H9 (cell line): ENCODE results near the gene ZMAT3. TPM values are rescaled to one million over a fixed set of nuclear protein-coding genes. Genes with fewer than 3 reads are reported as not detected.

Experiments
- DNase-seq: peaks from one replicate; pipeline ENCODE4 v3.0.0-alpha.2; 2017
- H2AFZ ChIP-seq: one replicate; pipeline ENCODE4 v1.6.1; 2013; ENCODE audit warnings: mild to moderate bottlenecking, low read length, control low read depth, moderate library complexity
- H2AK5ac ChIP-seq: 2 replicates; pipeline ENCODE4 v1.6.1; 2013; ENCODE audit warnings: low read length, control low read depth, mixed read lengths; ENCODE audit not compliant: insufficient read length
- H2BK120ac ChIP-seq: one replicate; pipeline ENCODE4 v1.6.1; 2013; ENCODE audit warnings: low read depth, mild to moderate bottlenecking, low read length, control low read depth, inconsistent platforms; ENCODE audit not compliant: poor library complexity, severe bottlenecking
- H2BK12ac ChIP-seq: 2 replicates; pipeline ENCODE4 v1.6.1; 2013; ENCODE audit warnings: low read length, control low read depth, mixed read lengths, low read depth; ENCODE audit not compliant: insufficient read length
- H2BK15ac ChIP-seq: 2 replicates; pipeline ENCODE4 v1.6.1; 2013; ENCODE audit warnings: low read depth, low read length, control low read depth
- H2BK20ac ChIP-seq: one replicate; pipeline ENCODE4 v1.6.1; 2013; ENCODE audit warnings: low read depth, mild to moderate bottlenecking, low read length, control low read depth, inconsistent platforms; ENCODE audit not compliant: poor library complexity, severe bottlenecking
- H2BK5ac ChIP-seq: 2 replicates; pipeline ENCODE4 v1.6.1; 2013; ENCODE audit warnings: low read length, control low read depth, mixed read lengths; ENCODE audit not compliant: insufficient read length
- H3K14ac ChIP-seq: 2 replicates; pipeline ENCODE4 v1.6.1; 2013; ENCODE audit warnings: low read length, control low read depth; ENCODE audit not compliant: insufficient read depth
- H3K18ac ChIP-seq: 2 replicates; pipeline ENCODE4 v1.6.1; 2013; ENCODE audit warnings: low read depth, mild to moderate bottlenecking, mixed read lengths, low read length, control low read depth; ENCODE audit not compliant: insufficient read length
- H3K23ac ChIP-seq: 2 replicates; pipeline ENCODE4 v1.6.1; 2013; ENCODE audit warnings: low read length, control low read depth, mixed read lengths, low read depth; ENCODE audit not compliant: insufficient read length
- H3K23me2 ChIP-seq: 2 replicates; pipeline ENCODE4 v1.6.1; 2013; ENCODE audit warnings: low read depth, mild to moderate bottlenecking, mixed read lengths, low read length, control low read depth; ENCODE audit not compliant: insufficient read length, poor library complexity, severe bottlenecking
- H3K27ac ChIP-seq: 2 replicates; pipeline ENCODE4 v1.5.1; 2013; ENCODE audit warnings: low read length, control low read depth, mixed read lengths, low read depth; ENCODE audit not compliant: insufficient read length
- H3K27me3 ChIP-seq: 2 replicates; pipeline ENCODE4 v1.6.1; 2013; ENCODE audit warnings: low read length, control low read depth, inconsistent platforms; ENCODE audit not compliant: insufficient read depth
- H3K4ac ChIP-seq: 2 replicates; pipeline ENCODE4 v1.6.1; 2013; ENCODE audit warnings: low read depth, mild to moderate bottlenecking, control low read depth, inconsistent platforms, low read length, moderate library complexity
- H3K4me1 ChIP-seq: 2 replicates; pipeline ENCODE4 v1.6.1; 2013; ENCODE audit warnings: low read length, control low read depth, inconsistent platforms; ENCODE audit not compliant: insufficient read depth
- H3K4me2 ChIP-seq: 2 replicates; pipeline ENCODE4 v1.6.1; 2013; ENCODE audit warnings: low read length, control low read depth, mixed read lengths; ENCODE audit not compliant: insufficient read length, insufficient read depth
- H3K56ac ChIP-seq: 2 replicates; pipeline ENCODE4 v1.6.1; 2013; ENCODE audit warnings: low read depth, mild to moderate bottlenecking, mixed read lengths, low read length, control low read depth; ENCODE audit not compliant: insufficient read length
- H3K79me1 ChIP-seq: 2 replicates; pipeline ENCODE4 v1.6.1; 2013; ENCODE audit warnings: low read depth, mild to moderate bottlenecking, moderate library complexity, low read length, control low read depth, inconsistent platforms; ENCODE audit not compliant: insufficient read depth, poor library complexity, severe bottlenecking
- H3K79me2 ChIP-seq: 2 replicates; pipeline ENCODE4 v1.6.1; 2013; ENCODE audit warnings: low read length, control low read depth, inconsistent platforms; ENCODE audit not compliant: insufficient read depth
- H3K9ac ChIP-seq: 2 replicates; pipeline ENCODE4 v1.6.1; 2013; ENCODE audit warnings: low read length, control low read depth, mixed read lengths; ENCODE audit not compliant: insufficient read length; ENCODE audit errors: extremely low read depth
- H3K9me3 ChIP-seq: one replicate; pipeline ENCODE4 v1.6.1; 2013; ENCODE audit warnings: low read depth, low read length, inconsistent platforms; ENCODE audit not compliant: control insufficient read depth
- H3T11ph ChIP-seq: one replicate; pipeline ENCODE4 v1.6.1; 2013; ENCODE audit warnings: mild to moderate bottlenecking, low read length, control low read depth, inconsistent platforms
- H4K20me1 ChIP-seq: one replicate; pipeline ENCODE4 v1.6.1; 2013; ENCODE audit not compliant: control insufficient read depth, insufficient read length, insufficient read depth
- H4K5ac ChIP-seq: 2 replicates; pipeline ENCODE4 v1.6.1; 2013; ENCODE audit warnings: low read depth, mild to moderate bottlenecking, mixed read lengths, low read length, control low read depth; ENCODE audit not compliant: insufficient read length
- H4K8ac ChIP-seq: replicated peaks from 2 replicates; pipeline ENCODE4 v1.6.1; 2013; ENCODE audit warnings: low read length, control low read depth, mixed read lengths, low read depth; ENCODE audit not compliant: insufficient read length
- H4K91ac ChIP-seq: 2 replicates; pipeline ENCODE4 v1.6.1; 2013; ENCODE audit warnings: low read depth, mild to moderate bottlenecking, moderate library complexity, mixed read lengths, low read length, control low read depth; ENCODE audit not compliant: insufficient read length
- H3K27ac Mint-ChIP-seq, 3 experiments: 2 replicates in 2 of 3; 3 replicates in 1 of 3; pipeline ENCODE4 v1.8.0; 2020 to 2021; ENCODE audit warnings: mixed read lengths in 3 of 3, mild to moderate bottlenecking in 1 of 3, moderate library complexity in 1 of 3
- H3K27me3 Mint-ChIP-seq: 2 replicates; pipeline ENCODE4 v1.8.0; 2021; ENCODE audit warnings: low read depth, mild to moderate bottlenecking, moderate library complexity, mixed read lengths
- H3K36me3 Mint-ChIP-seq, 3 experiments: 2 replicates in 2 of 3; 3 replicates in 1 of 3; pipeline ENCODE4 v1.8.0; 2020 to 2021; ENCODE audit warnings: low read depth in 3 of 3, mixed read lengths in 3 of 3; ENCODE audit not compliant: insufficient read depth in 1 of 3
- H3K4me1 Mint-ChIP-seq, 2 experiments: 2 replicates each; pipeline ENCODE4 v1.8.0; 2020; ENCODE audit warnings: mixed read lengths in 2 of 2
- H3K4me3 Mint-ChIP-seq, 2 experiments: 2 replicates in 1 of 2; 3 replicates in 1 of 2; pipeline ENCODE4 v1.8.0; 2020 to 2021; ENCODE audit warnings: mild to moderate bottlenecking in 2 of 2, mixed read lengths in 2 of 2, moderate library complexity in 1 of 2
- H3K9me3 Mint-ChIP-seq, 2 experiments: 2 replicates in 1 of 2; 3 replicates in 1 of 2; pipeline ENCODE4 v1.8.0; 2020; ENCODE audit warnings: mild to moderate bottlenecking in 2 of 2, mixed read lengths in 2 of 2, moderate library complexity in 1 of 2
- WGBS: extraction: QIAGEN DNeasy Blood & Tissue Kit; methylation state at CpG from one replicate; pipeline ENCODE4 v1.1.7; 2013; ENCODE audit warnings: missing lambda C conversion rate, low lambda C conversion rate, mixed read lengths; ENCODE audit not compliant: insufficient read length; ENCODE audit errors: extremely low coverage; 5-methylcytosine and 5-hydroxymethylcytosine counted together
- total RNA-seq: library from RNA; stranded (reverse); gene quantifications from 2 replicates; pipeline ENCODE4 v1.2.1, GENCODE V29; 2021
- TF ChIP-seq, protein P1 (sequence below): fragments of 200-600 bp; sonication (generic); conservative IDR thresholded peaks from 3 replicates; pipeline ENCODE4 v1.8.0; 2021; ENCODE audit warnings: antibody characterized with exemption, mild to moderate bottlenecking

Gene ZMAT3
- total RNA-seq, 1 experiment from 2014 or later = 9.4 TPM

- DNase-seq = no peak
- H2BK15ac ChIP-seq = no peak overlapping the region
- H3K56ac ChIP-seq = no peak overlapping the region
- no peak overlapping the region; a peak in 1 of 7 replicates for H3K27ac Mint-ChIP-seq
- H2AK5ac ChIP-seq = no peak overlapping the region
- no peak overlapping the region for H2AFZ ChIP-seq
- no peak overlapping the region for H3K18ac ChIP-seq
- H2BK20ac ChIP-seq = no peak overlapping the region
- no peak overlapping the region for H2BK5ac ChIP-seq
- no CpG with 5 or more reads among the region's 3 CpGs for WGBS
- H3K4ac ChIP-seq = no peak overlapping the region
- H2BK120ac ChIP-seq = no peak overlapping the region
- peaks cover 11% of the 10 kb centered on the region for H3K23me2 ChIP-seq
- H3K27ac ChIP-seq = no peak overlapping the region
- H4K8ac ChIP-seq = no peak overlapping the region
- H3K4me1 ChIP-seq = no peaks in the 10 kb centered on the region
- no peaks in the 10 kb centered on the region for H3K36me3 Mint-ChIP-seq
- TF ChIP-seq, protein P1, sequence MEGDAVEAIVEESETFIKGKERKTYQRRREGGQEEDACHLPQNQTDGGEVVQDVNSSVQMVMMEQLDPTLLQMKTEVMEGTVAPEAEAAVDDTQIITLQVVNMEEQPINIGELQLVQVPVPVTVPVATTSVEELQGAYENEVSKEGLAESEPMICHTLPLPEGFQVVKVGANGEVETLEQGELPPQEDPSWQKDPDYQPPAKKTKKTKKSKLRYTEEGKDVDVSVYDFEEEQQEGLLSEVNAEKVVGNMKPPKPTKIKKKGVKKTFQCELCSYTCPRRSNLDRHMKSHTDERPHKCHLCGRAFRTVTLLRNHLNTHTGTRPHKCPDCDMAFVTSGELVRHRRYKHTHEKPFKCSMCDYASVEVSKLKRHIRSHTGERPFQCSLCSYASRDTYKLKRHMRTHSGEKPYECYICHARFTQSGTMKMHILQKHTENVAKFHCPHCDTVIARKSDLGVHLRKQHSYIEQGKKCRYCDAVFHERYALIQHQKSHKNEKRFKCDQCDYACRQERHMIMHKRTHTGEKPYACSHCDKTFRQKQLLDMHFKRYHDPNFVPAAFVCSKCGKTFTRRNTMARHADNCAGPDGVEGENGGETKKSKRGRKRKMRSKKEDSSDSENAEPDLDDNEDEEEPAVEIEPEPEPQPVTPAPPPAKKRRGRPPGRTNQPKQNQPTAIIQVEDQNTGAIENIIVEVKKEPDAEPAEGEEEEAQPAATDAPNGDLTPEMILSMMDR = no peak
- H4K91ac ChIP-seq = no peak overlapping the region
- H2BK12ac ChIP-seq = no peak overlapping the region
- no peaks in the 10 kb centered on the region for H4K20me1 ChIP-seq
- no peak overlapping the region for H3K23ac ChIP-seq
- no peaks in the 10 kb centered on the region for H3K27me3 ChIP-seq
- no peak overlapping the region for H3K4me3 Mint-ChIP-seq
- H3K79me2 ChIP-seq = no peaks in the 10 kb centered on the region
- peaks cover 1% of the 10 kb centered on the region; the same call in 1 of the 2 replicates for H3K27me3 Mint-ChIP-seq
- no peak overlapping the region for H3K4me2 ChIP-seq
- no peak overlapping the region for H4K5ac ChIP-seq
- H3K4me1 Mint-ChIP-seq = peaks cover 7% of the 10 kb centered on the region in 2 experiments
- H3K79me1 ChIP-seq = no peaks in the 10 kb centered on the region
- no peak overlapping the region for H3T11ph ChIP-seq
- no peak overlapping the region for H3K9ac ChIP-seq
- no peaks in the 10 kb centered on the region for H3K9me3 ChIP-seq
- no peaks in the 10 kb centered on the region for H3K9me3 Mint-ChIP-seq
- H3K14ac ChIP-seq = no peak overlapping the region
These were observed 3.0 kb upstream of the ZMAT3 start for GRCh38 chr3:179074656-179075055.
